Transverse colon (tissue), 3 donors: Measurements from ENCODE around the gene ARHGAP5.

Experiments used
- EP300 ChIP-seq: sonication (generic); formaldehyde crosslinking; IDR thresholded peaks from one replicate; pipeline ENCODE4 v1.6.1; 2017; ENCODE audit warnings: antibody characterized with exemption, low read depth
- POLR2A ChIP-seq: fragments of 450-650 bp; IDR thresholded peaks from one replicate; pipeline ENCODE4 v1.6.1; 2016; ENCODE audit warnings: antibody characterized with exemption, mild to moderate bottlenecking, moderate library complexity
- TF ChIP-seq, protein P1 (sequence below), 5 experiments: fragments of 200-600 bp in 3 of 5; fragments of 450-650 bp in 2 of 5; sonication (generic) in 3 of 5; IDR thresholded peaks; 1 replicate in 2 of 5; 2 replicates in 3 of 5; pipeline ENCODE4 v1.5.1; 2016 to 2017; ENCODE audit warnings: antibody characterized with exemption in 5 of 5, inconsistent platforms in 3 of 5, mild to moderate bottlenecking in 2 of 5, moderate library complexity in 1 of 5

DNA sequence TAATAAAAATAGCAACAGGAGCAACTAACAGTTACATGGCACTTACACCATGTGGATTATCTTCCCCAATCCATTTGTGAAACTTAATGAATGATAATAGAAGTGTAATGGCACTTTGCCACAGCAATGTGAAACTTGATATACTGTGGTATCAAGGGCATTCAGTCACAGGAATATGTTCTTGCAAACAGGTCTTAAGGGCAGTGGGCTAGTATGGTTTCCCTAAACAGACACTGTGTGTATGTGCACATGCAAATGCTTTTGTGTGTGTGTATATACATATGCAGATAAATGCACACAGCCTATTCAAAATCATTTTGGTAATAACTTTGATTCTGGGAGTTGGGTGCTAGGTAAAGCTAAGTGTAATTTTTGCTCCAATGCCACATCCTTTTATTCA lies 26.2 kb upstream of the ARHGAP5 start:
- TF ChIP-seq, protein P1, sequence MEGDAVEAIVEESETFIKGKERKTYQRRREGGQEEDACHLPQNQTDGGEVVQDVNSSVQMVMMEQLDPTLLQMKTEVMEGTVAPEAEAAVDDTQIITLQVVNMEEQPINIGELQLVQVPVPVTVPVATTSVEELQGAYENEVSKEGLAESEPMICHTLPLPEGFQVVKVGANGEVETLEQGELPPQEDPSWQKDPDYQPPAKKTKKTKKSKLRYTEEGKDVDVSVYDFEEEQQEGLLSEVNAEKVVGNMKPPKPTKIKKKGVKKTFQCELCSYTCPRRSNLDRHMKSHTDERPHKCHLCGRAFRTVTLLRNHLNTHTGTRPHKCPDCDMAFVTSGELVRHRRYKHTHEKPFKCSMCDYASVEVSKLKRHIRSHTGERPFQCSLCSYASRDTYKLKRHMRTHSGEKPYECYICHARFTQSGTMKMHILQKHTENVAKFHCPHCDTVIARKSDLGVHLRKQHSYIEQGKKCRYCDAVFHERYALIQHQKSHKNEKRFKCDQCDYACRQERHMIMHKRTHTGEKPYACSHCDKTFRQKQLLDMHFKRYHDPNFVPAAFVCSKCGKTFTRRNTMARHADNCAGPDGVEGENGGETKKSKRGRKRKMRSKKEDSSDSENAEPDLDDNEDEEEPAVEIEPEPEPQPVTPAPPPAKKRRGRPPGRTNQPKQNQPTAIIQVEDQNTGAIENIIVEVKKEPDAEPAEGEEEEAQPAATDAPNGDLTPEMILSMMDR (IDR thresholded peaks at IDR 0.05): no peak
- TF ChIP-seq POLR2A (no peak), EP300 (no peak)
